WTC11 (cell line): ENCODE results near the gene MIPOL1. TPM values are rescaled to one million over a fixed set of nuclear protein-coding genes. Genes with fewer than 3 reads are reported as not detected.
A peak's percentile ranks its signal among the peaks of the same experiment; 100 is the strongest.

Experiments
- ATAC-seq: fragments of 200-7000 bp; cut with Tn5 transposase; 2 replicates; pipeline ENCODE4 v1.10.0; 2021; ENCODE audit warnings: mild to moderate bottlenecking, moderate library complexity
- CTCF ChIA-PET: fragments of 300-600 bp; sonication (Branson Sonifier 250); formaldehyde crosslinking; loops from one replicate; lab custom pipeline; 2021; ENCODE audit warnings: antibody characterized with exemption; lab: Charles Lee
- POLR2A ChIA-PET: fragments of 350-600 bp; sonication (Branson Sonifier 250); formaldehyde crosslinking; loops from one replicate; lab custom pipeline; 2021; ENCODE audit warnings: antibody characterized with exemption; lab: Charles Lee
- DNase-seq: peaks from one replicate; pipeline ENCODE4 v3.0.0; 2021; ENCODE audit warnings: low spot score
- H3K27ac Mint-ChIP-seq: 2 replicates; pipeline ENCODE4 v1.8.0; 2021; ENCODE audit warnings: mixed read lengths
- H3K27me3 Mint-ChIP-seq: 2 replicates; pipeline ENCODE4 v1.8.0; 2021; ENCODE audit warnings: low read depth, mild to moderate bottlenecking, moderate library complexity, mixed read lengths
- H3K36me3 Mint-ChIP-seq: 2 replicates; pipeline ENCODE4 v1.8.0; 2021; ENCODE audit warnings: mixed read lengths
- H3K4me1 Mint-ChIP-seq: 2 replicates; pipeline ENCODE4 v1.8.0; 2022; ENCODE audit warnings: mixed read lengths
- H3K4me3 Mint-ChIP-seq: 2 replicates; pipeline ENCODE4 v1.8.0; 2021; ENCODE audit warnings: mild to moderate bottlenecking, moderate library complexity, mixed read lengths
- H3K9me3 Mint-ChIP-seq: 2 replicates; pipeline ENCODE4 v1.8.0; 2021; ENCODE audit warnings: mixed read lengths
- AFF4 ChIP-seq: sonication (generic); formaldehyde crosslinking; IDR thresholded peaks from 2 replicates; pipeline ENCODE4 v1.8.1; 2023; ENCODE audit warnings: mild to moderate bottlenecking, missing genetic modification reagents, borderline replicate concordance
- AR ChIP-seq: fragments of 250-450 bp; sonication (Bioruptor Pico); IDR thresholded peaks from 2 replicates; pipeline ENCODE4 v1.9.0; 2021; ENCODE audit warnings: mild to moderate bottlenecking
- ATF2 ChIP-seq: sonication (generic); formaldehyde crosslinking; IDR thresholded peaks from 2 replicates; pipeline ENCODE4 v1.8.1; 2022; ENCODE audit warnings: low read depth, missing genetic modification reagents, borderline replicate concordance
- CTCF ChIP-seq: fragments of 200-600 bp; IDR thresholded peaks from 2 replicates; pipeline ENCODE4 v1.8.0; 2022; ENCODE audit warnings: antibody characterized with exemption
- ESRRA ChIP-seq: sonication (generic); formaldehyde crosslinking; IDR thresholded peaks from 2 replicates; pipeline ENCODE4 v1.8.1; 2022; ENCODE audit warnings: mild to moderate bottlenecking, missing genetic modification reagents, borderline replicate concordance
- FOXP4 ChIP-seq: sonication (generic); formaldehyde crosslinking; IDR thresholded peaks from 2 replicates; pipeline ENCODE4 v1.8.0; 2022; ENCODE audit warnings: mild to moderate bottlenecking, missing genetic modification reagents
- IRF2 ChIP-seq: sonication (generic); formaldehyde crosslinking; IDR thresholded peaks from 2 replicates; pipeline ENCODE4 v1.8.0; 2022; ENCODE audit warnings: low read depth, missing genetic modification reagents, borderline replicate concordance
- NFATC4 ChIP-seq: fragments of 250-450 bp; sonication (Bioruptor Pico); IDR thresholded peaks from 2 replicates; pipeline ENCODE4 v1.9.0; 2021; ENCODE audit warnings: mild to moderate bottlenecking
- RORB ChIP-seq: fragments of 250-450 bp; sonication (Bioruptor Pico); IDR thresholded peaks from 2 replicates; pipeline ENCODE4 v1.9.0; 2021; ENCODE audit warnings: mild to moderate bottlenecking
- TCF7 ChIP-seq: sonication (generic); formaldehyde crosslinking; IDR thresholded peaks from 2 replicates; pipeline ENCODE4 v1.8.0; 2022; ENCODE audit warnings: mild to moderate bottlenecking, low read depth, missing genetic modification reagents, moderate library complexity
- TEAD4 ChIP-seq: sonication (generic); formaldehyde crosslinking; IDR thresholded peaks from 2 replicates; pipeline ENCODE4 v1.8.0; 2022; ENCODE audit warnings: mild to moderate bottlenecking, missing genetic modification reagents
- ZNF281 ChIP-seq: sonication (generic); formaldehyde crosslinking; IDR thresholded peaks from 2 replicates; pipeline ENCODE4 v1.8.0; 2023; ENCODE audit warnings: mild to moderate bottlenecking, missing genetic modification reagents
- ZNF416 ChIP-seq: fragments of 250-450 bp; sonication (Bioruptor Pico); IDR thresholded peaks from 2 replicates; pipeline ENCODE4 v1.9.0; 2021; ENCODE audit warnings: mild to moderate bottlenecking, inconsistent platforms
- ZNF532 ChIP-seq: fragments of 250-450 bp; sonication (Bioruptor Pico); IDR thresholded peaks from 2 replicates; pipeline ENCODE4 v1.9.0; 2021; ENCODE audit warnings: mild to moderate bottlenecking, borderline replicate concordance
- ZNF671 ChIP-seq: fragments of 250-450 bp; sonication (Bioruptor Pico); IDR thresholded peaks from 2 replicates; pipeline ENCODE4 v1.8.0; 2021; ENCODE audit warnings: mild to moderate bottlenecking
- total RNA-seq: library from RNA; stranded (reverse); gene quantifications from 3 replicates; pipeline ENCODE4 v1.2.3, GENCODE V29; 2021

Gene MIPOL1
- total RNA-seq, 1 experiment from 2014 or later = 13.1 TPM

GRCh38 chr14:37592482-37593408 lies 395.0 kb downstream of the MIPOL1 start:
- CTCF ChIA-PET = interaction anchor here (0.7 to 1.9 kb wide), 10 partner anchors 8 to 1070 kb away, joined by 3 to 14 read pairs (median 6); no protein-coding TSS in a partner anchor
- no peaks in the 10 kb centered on the region for H3K36me3 Mint-ChIP-seq
- ATAC-seq (no peak), DNase-seq (peak; percentile 25)
- H3K4me3 Mint-ChIP-seq = peak overlapping the region; percentile 65
- H3K9me3 Mint-ChIP-seq = no peaks in the 10 kb centered on the region
- H3K27ac Mint-ChIP-seq = no peak overlapping the region
- H3K27me3 Mint-ChIP-seq = peaks cover 95% of the 10 kb centered on the region
- TF ChIP-seq ESRRA (CRISPR knock-in tag) (no peak), ATF2 (no peak), ZNF671 (no peak), IRF2 (CRISPR knock-in tag) (no peak), ZNF532 (CRISPR knock-in tag) (no peak), AFF4 (no peak), ZNF416 (no peak), RORB (CRISPR knock-in tag) (no peak), NFATC4 (CRISPR knock-in tag) (no peak), ZNF281 (CRISPR knock-in tag) (no peak), TEAD4 (CRISPR knock-in tag) (no peak), TCF7 (CRISPR knock-in tag) (no peak), AR (CRISPR knock-in tag) (no peak), CTCF (no peak), FOXP4 (CRISPR knock-in tag) (no peak)
- H3K4me1 Mint-ChIP-seq = peaks cover 57% of the 10 kb centered on the region
- POLR2A ChIA-PET = no interaction called here
